ENCODE measurements around the gene FAM47C.
"Not testable (repeated sequence)": the region's sequence is repeated elsewhere in the genome, so short reads cannot be mapped to it uniquely, and the experiment has no call there.

The FAM47C gene
- total RNA-seq = 0 reads per million in 4 donors

GRCh38 chrX:37008182-37008581 is at the start of gene FAM47C:
Gene FAM47C, plus strand, starts transcription at chrX:37008366. Its CDS starts 45 bp downstream, at chrX:37008411.
- not testable (repeated sequence) for DNase-seq

- DNase-seq = no peak
These were observed 46.6 kb upstream of the FAM47C start for GRCh38 chrX:36961590-36961989.

GRCh38 chrX:36963069-36963808 is 44.9 kb upstream of the FAM47C start:
- DNase-seq = no peak

GRCh38 chrX:36963852-36964251 is 44.3 kb upstream of the FAM47C start:
- DNase-seq = no peak

- DNase-seq = no peak
These were observed 34.6 kb upstream of the FAM47C start for GRCh38 chrX:36973575-36973974.

GRCh38 chrX:36974911-36975310 is 33.3 kb upstream of the FAM47C start:
- no peak for DNase-seq

GRCh38 chrX:36978886-36979285 is 29.3 kb upstream of the FAM47C start:
- no peak for DNase-seq

- DNase-seq = no peak
These were observed 24.3 kb upstream of the FAM47C start for GRCh38 chrX:36983831-36984230.

GRCh38 chrX:36985416-36986209 is 22.6 kb upstream of the FAM47C start:
- not testable (repeated sequence) for DNase-seq

GRCh38 chrX:36986231-36986630 is 21.9 kb upstream of the FAM47C start:
- DNase-seq = no peak

GRCh38 chrX:36987212-36987611 is 21.0 kb upstream of the FAM47C start:
- not testable (repeated sequence) for DNase-seq

GRCh38 chrX:37000140-37000539 is 8.0 kb upstream of the FAM47C start:
- no peak for DNase-seq

GRCh38 chrX:37010496-37010895 is 2.3 kb downstream of the FAM47C start:
- DNase-seq = no peak

GRCh38 chrX:37034260-37034659 is 26.1 kb downstream of the FAM47C start:
- not testable (repeated sequence) for DNase-seq

GRCh38 chrX:37036674-37037220 is 28.6 kb downstream of the FAM47C start:
- DNase-seq = not testable (repeated sequence)

- not testable (repeated sequence) for DNase-seq
These were observed 30.6 kb downstream of the FAM47C start for GRCh38 chrX:37038814-37039213.

- not testable (repeated sequence) for DNase-seq
These were observed 35.1 kb downstream of the FAM47C start for GRCh38 chrX:37042956-37043885.

- no peak for DNase-seq
These were observed 39.6 kb downstream of the FAM47C start for GRCh38 chrX:37047776-37048175.

GRCh38 chrX:37057572-37057971 is 49.4 kb downstream of the FAM47C start:
- DNase-seq = not testable (repeated sequence)

GRCh38 chrX:37060999-37061398 is 52.8 kb downstream of the FAM47C start:
- peak in 1 of 5 donors; percentile 17 for DNase-seq

Measured in T-helper 1 cell (primary cell).